Measurements from ENCODE around the gene SH3BGRL3. TPM values are rescaled to one million over a fixed set of nuclear protein-coding genes. Genes with fewer than 3 reads are reported as not detected.
"Not testable (repeated sequence)": the region's sequence is repeated elsewhere in the genome, so short reads cannot be mapped to it uniquely, and the experiment has no call there.

The SH3BGRL3 gene
- total RNA-seq, 1 experiment from 2014 or later = 30.7 TPM

DNA sequence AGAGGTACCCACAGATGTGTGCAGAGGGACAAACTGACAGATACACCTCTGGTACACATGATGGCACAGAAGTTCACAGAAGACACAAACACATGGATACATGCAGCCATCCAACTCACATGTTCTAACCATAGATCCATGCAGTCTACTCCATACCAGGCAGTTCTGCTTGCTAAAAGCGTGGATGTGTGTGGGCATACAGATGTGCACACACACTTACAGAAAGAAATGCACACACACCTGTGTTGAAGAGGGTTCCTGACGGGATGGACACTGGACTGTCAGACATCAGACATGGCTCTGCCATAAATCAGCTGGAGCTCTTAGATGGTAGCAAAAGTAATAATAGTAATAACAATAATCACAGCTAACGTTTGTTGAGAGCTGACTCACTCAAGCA, 44.7 kb downstream of the SH3BGRL3 start:
- no peak for DNase-seq (ENCODE audit: low read depth, low spot score)
- in situ Hi-C loops (cut with HindIII; ENCODE audit: low pct_unique_long_range_greater_than_20kb, low sequenced_read_pairs) = no loop called here

DNA sequence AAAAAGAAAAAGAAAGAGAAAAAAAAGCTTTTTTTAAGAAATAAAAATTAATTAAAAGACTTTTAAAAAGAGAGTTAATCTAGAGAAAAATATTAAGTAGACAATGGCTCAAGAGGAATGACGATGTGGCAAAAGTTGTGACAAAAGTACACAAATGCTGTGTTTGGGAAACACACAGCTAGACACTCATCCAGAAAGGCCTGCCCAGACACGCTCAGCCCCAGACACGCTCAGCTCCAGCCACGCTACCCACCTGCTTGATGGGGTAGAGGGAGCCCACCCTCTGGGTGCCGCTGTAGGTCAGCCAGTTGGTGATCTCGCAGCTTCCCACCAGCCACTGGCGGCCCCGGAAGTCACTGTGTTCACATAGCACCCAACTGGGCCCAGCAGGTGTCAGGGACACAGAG, 48.1 kb downstream of the SH3BGRL3 start:
- in situ Hi-C loops (cut with HindIII; ENCODE audit: low pct_unique_long_range_greater_than_20kb, low sequenced_read_pairs) = no loop called here
- no peak for DNase-seq (ENCODE audit: low read depth, low spot score)

DNA sequence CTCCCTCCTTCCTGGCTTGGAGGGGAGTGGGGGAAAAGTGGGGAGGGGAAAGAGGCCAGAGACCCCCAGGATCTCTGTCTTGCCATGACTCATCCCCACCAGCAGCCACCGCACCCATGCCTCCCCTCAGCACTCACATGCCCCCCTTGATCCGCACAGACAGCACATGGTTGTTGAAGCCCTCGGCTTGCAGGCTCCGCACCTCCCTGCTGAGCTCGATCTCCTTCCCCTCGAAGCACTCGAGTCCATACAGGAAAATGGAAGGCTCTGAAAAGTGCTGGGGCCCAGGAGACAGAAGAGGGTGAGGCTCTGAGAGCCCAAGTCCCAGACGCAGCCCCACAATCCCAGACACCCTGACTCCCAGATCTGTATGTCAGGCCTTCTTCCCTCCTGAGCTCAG, 48.7 kb downstream of the SH3BGRL3 start:
- in situ Hi-C loops (cut with HindIII; ENCODE audit: low pct_unique_long_range_greater_than_20kb, low sequenced_read_pairs) = no loop called here
- no peak for DNase-seq (ENCODE audit: low read depth, low spot score)

DNA sequence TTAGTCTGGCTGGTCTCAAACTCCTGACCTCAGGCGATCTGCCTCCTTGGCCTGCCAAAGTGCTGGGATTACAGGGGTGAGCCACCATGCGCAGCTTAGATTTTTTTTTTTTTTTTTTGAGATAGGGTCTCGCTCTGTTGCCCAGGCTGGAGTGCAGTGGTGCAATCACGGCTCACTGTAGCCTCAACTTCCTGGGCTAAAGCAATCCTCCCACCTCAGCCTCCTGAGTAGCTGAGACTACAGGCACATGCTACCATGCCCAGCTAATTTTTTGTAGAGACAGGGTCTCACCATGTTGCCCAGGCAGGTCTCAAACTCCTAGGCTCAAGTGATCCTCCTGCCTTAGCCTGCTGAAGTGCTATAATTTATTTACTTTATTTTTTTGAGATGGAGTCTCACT, 49.5 kb downstream of the SH3BGRL3 start:
- DNase-seq (ENCODE audit: low read depth, low spot score); in situ Hi-C loops (cut with HindIII; ENCODE audit: low pct_unique_long_range_greater_than_20kb, low sequenced_read_pairs): not testable (repeated sequence)

DNA sequence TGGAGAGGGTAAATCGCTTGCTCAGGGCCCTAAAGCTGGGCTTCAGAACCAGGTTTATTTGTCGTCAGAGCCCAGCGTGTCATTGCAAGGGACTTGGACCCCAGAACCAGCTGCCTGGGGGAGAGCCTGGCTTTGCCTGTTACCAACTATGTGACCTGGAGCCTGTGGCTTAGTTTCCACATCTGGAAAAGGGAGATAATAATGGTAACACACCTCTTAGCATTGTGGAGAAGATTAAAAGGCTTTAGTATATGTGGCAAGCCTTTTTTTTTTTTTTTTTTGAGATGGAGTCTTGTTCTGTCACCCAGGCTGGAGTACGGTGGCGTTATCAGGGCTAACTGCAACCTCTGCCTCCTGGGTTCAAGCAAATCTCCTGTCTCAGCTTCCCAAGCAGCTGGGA, 50.4 kb downstream of the SH3BGRL3 start:
- no peak for DNase-seq (ENCODE audit: low read depth, low spot score)
- in situ Hi-C loops (cut with HindIII; ENCODE audit: low pct_unique_long_range_greater_than_20kb, low sequenced_read_pairs) = no loop called here

Other genes starting within 250 kb of the SH3BGRL3 start
- not detected in 2 replicates for gene SLC30A2, start 234.0 kb upstream of the SH3BGRL3 start, total RNA-seq (2014; rRNA removed; shearing (Covaris generic))
- gene TRIM63, start 212.5 kb upstream of the SH3BGRL3 start, total RNA-seq (2014; rRNA removed; shearing (Covaris generic)) = 118 and 129 TPM in 2 replicates
- 5.7 and 6.4 TPM in 2 replicates for gene PDIK1L, start 168.3 kb upstream of the SH3BGRL3 start, total RNA-seq (2014; rRNA removed; shearing (Covaris generic))
- gene FAM110D, start 121.0 kb upstream of the SH3BGRL3 start, total RNA-seq (2014; rRNA removed; shearing (Covaris generic)) = 0.05 TPM in 1 of 2 replicates, not detected in the other
- not detected in 2 replicates for gene C1orf232, start 111.1 kb upstream of the SH3BGRL3 start, total RNA-seq (2014; rRNA removed; shearing (Covaris generic))
- 49.2 and 58.5 TPM in 2 replicates for gene ZNF593, start 110.2 kb upstream of the SH3BGRL3 start, total RNA-seq (2014; rRNA removed; shearing (Covaris generic))
- not detected in 2 replicates for gene ZNF593OS, start 108.3 kb upstream of the SH3BGRL3 start, total RNA-seq (2014; rRNA removed; shearing (Covaris generic))
- gene CNKSR1, start 102.6 kb upstream of the SH3BGRL3 start, total RNA-seq (2014; rRNA removed; shearing (Covaris generic)) = 0.08 and 0.27 TPM in 2 replicates
- not detected in 2 replicates for gene CATSPER4, start 89.5 kb upstream of the SH3BGRL3 start, total RNA-seq (2014; rRNA removed; shearing (Covaris generic))
- 12.3 and 13.5 TPM in 2 replicates for gene CEP85, start 45.9 kb upstream of the SH3BGRL3 start, total RNA-seq (2014; rRNA removed; shearing (Covaris generic))
- gene UBXN11, start 26.6 kb downstream of the SH3BGRL3 start, total RNA-seq (2014; rRNA removed; shearing (Covaris generic)) = 4.6 and 5.0 TPM in 2 replicates
- gene CD52, start 37.9 kb downstream of the SH3BGRL3 start, total RNA-seq (2014; rRNA removed; shearing (Covaris generic)) = not detected in 2 replicates
- gene CRYBG2, start 74.0 kb downstream of the SH3BGRL3 start, total RNA-seq (2014; rRNA removed; shearing (Covaris generic)) = not detected in 2 replicates
- not detected in 2 replicates for gene ZNF683, start 92.7 kb downstream of the SH3BGRL3 start, total RNA-seq (2014; rRNA removed; shearing (Covaris generic))
- not detected in 2 replicates for gene LIN28A, start 130.7 kb downstream of the SH3BGRL3 start, total RNA-seq (2014; rRNA removed; shearing (Covaris generic))
- 32.7 and 35.4 TPM in 2 replicates for gene DHDDS, start 152.2 kb downstream of the SH3BGRL3 start, total RNA-seq (2014; rRNA removed; shearing (Covaris generic))
- 279 and 288 TPM in 2 replicates for gene HMGN2, start 192.4 kb downstream of the SH3BGRL3 start, total RNA-seq (2014; rRNA removed; shearing (Covaris generic))
- 19.3 and 20.6 TPM in 2 replicates for gene RPS6KA1, start 249.7 kb downstream of the SH3BGRL3 start, total RNA-seq (2014; rRNA removed; shearing (Covaris generic))